GM10266 (cell line): ENCODE measurements around the gene FAM228B.
"Not testable (repeated sequence)": the region's sequence is repeated elsewhere in the genome, so short reads cannot be mapped to it uniquely, and the experiment has no call there.

Experiments used
- DNase-seq: peaks from one replicate; pipeline ENCODE4 v3.0.0; 2012; ENCODE audit errors: extremely low spot score
- TF ChIP-seq, protein P1 (sequence below): IDR thresholded peaks from 2 replicates; pipeline ENCODE4 v1.5.1; 2012; ENCODE audit warnings: mild to moderate bottlenecking, low read depth; ENCODE audit not compliant: control insufficient read depth, insufficient read depth; ENCODE audit errors: missing control alignments

FAM228B gene

DNA sequence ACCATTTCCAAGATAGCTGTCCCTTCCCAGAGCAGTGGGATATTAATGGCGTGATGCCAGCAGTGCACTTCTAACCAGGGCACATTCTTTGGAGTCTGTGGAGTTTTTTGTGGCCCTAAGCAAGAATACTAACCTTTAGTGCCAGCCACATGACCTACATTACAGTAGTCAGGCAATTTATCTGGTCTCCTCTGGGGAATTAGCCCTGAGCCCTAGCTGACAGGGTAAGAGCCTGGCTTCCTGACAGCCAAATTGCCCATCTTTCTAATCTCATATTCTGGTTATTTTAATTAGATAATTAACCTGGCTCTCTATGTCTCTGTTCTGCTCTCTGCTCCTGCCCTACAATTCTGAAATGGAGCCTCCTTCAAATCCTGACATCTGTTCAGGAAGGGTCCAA lies 5.4 kb upstream of the FAM228B start:
- no peak for DNase-seq
- TF ChIP-seq, protein P1, sequence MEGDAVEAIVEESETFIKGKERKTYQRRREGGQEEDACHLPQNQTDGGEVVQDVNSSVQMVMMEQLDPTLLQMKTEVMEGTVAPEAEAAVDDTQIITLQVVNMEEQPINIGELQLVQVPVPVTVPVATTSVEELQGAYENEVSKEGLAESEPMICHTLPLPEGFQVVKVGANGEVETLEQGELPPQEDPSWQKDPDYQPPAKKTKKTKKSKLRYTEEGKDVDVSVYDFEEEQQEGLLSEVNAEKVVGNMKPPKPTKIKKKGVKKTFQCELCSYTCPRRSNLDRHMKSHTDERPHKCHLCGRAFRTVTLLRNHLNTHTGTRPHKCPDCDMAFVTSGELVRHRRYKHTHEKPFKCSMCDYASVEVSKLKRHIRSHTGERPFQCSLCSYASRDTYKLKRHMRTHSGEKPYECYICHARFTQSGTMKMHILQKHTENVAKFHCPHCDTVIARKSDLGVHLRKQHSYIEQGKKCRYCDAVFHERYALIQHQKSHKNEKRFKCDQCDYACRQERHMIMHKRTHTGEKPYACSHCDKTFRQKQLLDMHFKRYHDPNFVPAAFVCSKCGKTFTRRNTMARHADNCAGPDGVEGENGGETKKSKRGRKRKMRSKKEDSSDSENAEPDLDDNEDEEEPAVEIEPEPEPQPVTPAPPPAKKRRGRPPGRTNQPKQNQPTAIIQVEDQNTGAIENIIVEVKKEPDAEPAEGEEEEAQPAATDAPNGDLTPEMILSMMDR: no peak

DNA sequence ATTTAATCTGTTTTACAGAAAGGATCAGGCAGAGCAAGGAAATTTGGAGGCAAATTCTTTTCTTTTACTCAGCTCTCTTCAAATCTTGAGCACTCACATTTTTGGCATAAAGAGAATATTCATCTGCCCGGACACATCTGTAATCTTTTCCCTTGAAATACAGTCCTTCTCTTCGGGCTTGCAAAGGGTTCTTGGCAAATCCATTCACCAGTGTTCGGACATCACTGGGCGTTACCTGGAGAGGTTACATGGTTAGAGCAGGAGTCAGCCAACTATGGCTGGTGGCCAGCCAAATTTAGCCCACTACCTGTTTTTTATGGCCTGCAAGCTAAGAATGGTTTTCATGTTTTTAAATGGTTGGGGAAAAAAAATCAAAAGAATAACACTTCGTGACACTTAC lies 2.2 kb upstream of the FAM228B start:
- DNase-seq: no peak

DNA sequence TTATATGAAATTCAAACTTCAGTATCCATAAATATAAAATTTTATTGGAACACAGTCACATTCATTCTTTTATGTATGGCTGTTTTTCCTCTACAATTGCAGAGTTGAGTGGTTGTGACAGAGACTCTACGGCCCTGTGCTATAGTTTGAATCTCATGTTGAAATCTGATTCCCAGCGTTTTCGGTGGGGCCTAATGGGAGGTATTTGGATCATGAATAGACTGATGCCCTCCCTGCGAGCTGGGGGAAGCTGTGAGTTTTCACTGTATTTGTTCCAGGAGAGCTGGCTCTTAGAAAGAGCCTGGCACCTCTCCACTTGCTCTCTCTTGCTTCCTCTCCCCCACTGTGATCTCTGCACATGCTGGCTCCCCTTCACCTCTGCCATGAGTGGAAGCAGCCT lies 1.8 kb upstream of the FAM228B start:
- TF ChIP-seq, protein P1: no peak
- DNase-seq: no peak

More for the DNA sequence above, 2.2 kb upstream of the FAM228B start:
- TF ChIP-seq, protein P1: no peak

DNA sequence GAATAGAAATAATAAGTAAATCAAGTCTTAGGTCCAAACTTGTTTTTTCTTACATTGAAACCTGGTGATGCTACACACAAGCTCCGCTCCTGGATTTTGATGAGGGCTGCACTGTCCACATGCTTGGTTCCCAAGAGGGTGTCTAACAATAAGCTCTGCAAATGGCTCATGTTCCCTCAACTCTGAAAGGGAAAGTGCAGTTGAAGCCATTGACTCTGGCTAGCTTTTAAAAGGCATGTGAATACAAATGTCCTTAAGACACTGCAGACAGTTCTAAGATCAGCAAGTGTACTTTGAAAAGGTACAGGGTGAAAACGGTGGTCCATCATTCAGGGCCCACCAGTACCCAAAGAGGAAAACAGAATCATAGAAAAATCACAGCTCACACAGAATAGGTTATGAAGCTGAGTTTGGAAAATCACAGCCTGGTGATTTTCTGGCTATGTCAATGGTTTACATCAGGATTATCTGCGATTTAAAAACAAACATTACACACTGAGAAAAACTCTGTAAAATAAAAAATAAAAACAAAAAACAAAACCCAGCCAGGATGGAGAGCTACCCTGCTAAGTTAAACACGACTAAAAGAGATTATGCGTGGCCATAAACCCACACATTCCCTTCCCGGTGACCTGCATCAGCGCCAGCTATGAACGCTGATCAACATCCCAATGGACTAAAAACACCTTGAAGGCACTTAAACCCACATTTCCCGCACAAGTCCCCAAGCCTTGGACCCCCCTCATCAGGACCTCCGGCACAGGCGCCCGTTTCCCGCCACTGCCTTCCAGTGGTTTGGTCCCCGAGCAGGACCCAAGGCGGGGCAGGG lies 689 bp upstream of the FAM228B start:
- DNase-seq: no peak
- TF ChIP-seq, protein P1: no peak

DNA sequence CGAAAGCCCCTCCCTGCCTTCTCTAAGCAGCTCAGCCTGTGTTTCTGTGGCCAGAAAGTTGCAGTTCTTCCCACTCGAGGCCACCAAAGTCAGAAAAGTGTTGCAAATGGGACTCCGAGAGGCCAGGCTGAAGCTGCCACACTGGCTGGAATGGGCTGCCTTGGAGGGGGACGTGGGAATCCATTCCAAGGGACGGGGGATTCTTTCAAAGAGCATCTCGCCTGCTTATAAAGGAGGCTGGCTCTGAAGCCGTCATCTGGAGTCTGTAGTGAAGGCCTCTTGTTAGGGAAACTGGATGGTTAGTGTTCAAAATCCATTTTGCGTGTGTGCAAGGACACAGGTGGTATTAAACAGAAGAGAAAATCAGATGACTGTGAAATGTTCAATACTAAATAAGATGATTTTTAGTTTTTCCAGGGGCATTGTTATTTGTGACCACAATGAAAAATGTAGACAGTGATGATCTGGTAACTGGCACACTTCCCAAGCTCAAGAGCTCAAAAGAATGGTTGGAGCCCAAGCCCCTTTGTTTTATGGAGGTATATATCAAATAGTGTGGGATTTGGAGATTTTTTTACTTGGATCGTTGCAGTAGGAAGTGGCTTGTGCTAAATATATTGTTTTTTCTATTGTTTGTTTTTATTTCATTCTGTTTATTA lies 782 bp downstream of the FAM228B start:
- TF ChIP-seq, protein P1: no peak
- no peak for DNase-seq

DNA sequence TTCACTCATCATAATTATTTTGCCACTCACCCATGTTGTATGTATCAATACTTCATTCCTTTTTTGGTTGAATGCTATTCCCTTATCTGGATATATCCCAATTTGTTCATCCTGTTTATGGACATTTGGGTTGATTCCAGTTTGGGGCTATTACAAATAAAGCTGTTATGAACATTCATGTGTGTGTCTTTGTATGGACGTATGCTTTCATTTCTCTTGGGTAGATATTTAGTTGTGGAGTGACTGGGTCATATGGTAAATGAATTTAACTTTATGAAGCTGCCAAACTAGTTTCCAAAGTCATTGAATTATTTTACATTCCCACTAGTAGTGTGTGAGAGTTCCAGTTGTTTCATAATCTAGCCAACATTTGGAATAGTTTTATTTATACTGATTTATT lies 2.7 kb downstream of the FAM228B start:
- DNase-seq: no peak
- TF ChIP-seq, protein P1: no peak

DNA sequence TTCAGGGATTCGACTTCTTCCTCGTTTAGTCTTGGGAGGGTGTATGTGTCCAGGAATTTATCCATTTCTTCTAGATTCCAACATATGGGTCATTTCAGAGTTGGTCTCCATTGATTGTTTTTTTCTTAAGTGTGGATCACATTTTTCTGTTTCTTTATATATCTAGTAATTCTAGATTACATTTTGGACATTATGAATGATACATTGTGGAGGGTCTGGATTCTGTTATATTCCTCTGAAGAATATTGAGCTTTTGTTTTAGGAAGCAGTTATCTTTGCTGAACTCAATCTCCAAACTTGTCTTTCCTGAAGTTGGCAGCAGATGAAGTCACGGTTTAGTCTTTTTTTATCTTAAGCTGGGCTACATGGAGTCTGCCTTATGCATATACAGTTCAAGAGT lies 9.3 kb downstream of the FAM228B start:
- DNase-seq: no peak
- TF ChIP-seq, protein P1: no peak

DNA sequence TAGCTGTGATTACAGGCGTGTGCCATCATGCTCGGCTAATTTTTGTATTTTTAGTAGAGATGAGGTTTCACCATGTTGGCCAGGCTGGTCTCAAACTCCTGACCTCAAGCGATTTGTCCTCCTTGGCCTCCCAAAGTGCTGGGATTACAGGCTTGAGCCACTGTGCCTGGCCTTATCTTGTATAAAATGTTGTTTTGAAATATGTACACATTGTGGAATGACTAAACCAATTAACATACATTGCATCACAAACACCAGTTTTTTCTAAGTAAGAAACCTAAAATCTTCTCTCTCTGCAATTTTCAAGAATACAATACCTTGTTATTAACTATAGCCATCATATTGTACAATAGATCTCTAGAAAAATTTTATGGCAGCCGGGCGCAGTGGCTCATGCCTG lies 17.0 kb downstream of the FAM228B start:
- not testable (repeated sequence) for DNase-seq
